Left ventricle myocardium inferior (tissue), 1 donor: ENCODE data around the gene CDH20. TPM values are rescaled to one million over a fixed set of nuclear protein-coding genes. Genes with fewer than 3 reads are reported as not detected.

Experiments used
- DNase-seq: peaks from one replicate; pipeline ENCODE4 v3.0.0-alpha.2; 2020
- H3K27ac ChIP-seq: fragments of 200-600 bp; replicated peaks from 2 replicates; pipeline ENCODE4 v1.8.0; 2021
- H3K27me3 ChIP-seq: fragments of 200-600 bp; 2 replicates; pipeline ENCODE4 v1.8.0; 2021; ENCODE audit warnings: low read depth
- H3K36me3 ChIP-seq: fragments of 200-600 bp; 2 replicates; pipeline ENCODE4 v1.8.0; 2021
- H3K4me1 ChIP-seq: fragments of 200-600 bp; 2 replicates; pipeline ENCODE4 v1.8.0; 2021
- H3K4me3 ChIP-seq: fragments of 200-600 bp; 2 replicates; pipeline ENCODE4 v1.8.0; 2021; ENCODE audit warnings: mild to moderate bottlenecking, moderate library complexity
- H3K9me3 ChIP-seq: fragments of 200-600 bp; replicated peaks from 2 replicates; pipeline ENCODE4 v1.8.0; 2021
- CTCF ChIP-seq: fragments of 200-600 bp; IDR thresholded peaks from 2 replicates; pipeline ENCODE4 v1.8.0; 2021; ENCODE audit warnings: antibody characterized with exemption, mild to moderate bottlenecking, borderline replicate concordance
- intact Hi-C: fragments of 100-400 bp; cut with micrococcal nuclease; formaldehyde crosslinking; loops from one replicate; pipeline ENCODE4 v1.11.0; 2022
- total RNA-seq: library from RNA; stranded (reverse); fragmentation: NEBNext Ultra II Directional; extraction: Animal tissue kit (Norgen Biotek cat#: 25700); gene quantifications from one replicate; pipeline ENCODE4 v1.2.1, GENCODE V29; 2021
- donor health status: DM: no; HTN: yes; CAD: no; lungs with severe emphysema.

CDH20 gene
- total RNA-seq, 1 donor from 2014 or later, result not detected

- Histone ChIP-seq H3K9me3 (no peaks in the 10 kb centered on the region), H3K36me3 (no peaks in the 10 kb centered on the region), H3K27me3 (no peaks in the 10 kb centered on the region), H3K27ac (no peak overlapping the region), H3K4me3 (no peak overlapping the region), H3K4me1 (no peaks in the 10 kb centered on the region)
- DNase-seq, result no peak
- no peak for TF ChIP-seq CTCF
- intact Hi-C loops, result no loop called here
Measured at GRCh38 chr18:61400016-61400635, 66.9 kb downstream of the CDH20 start.

GRCh38 chr18:61400716-61401115, 67.5 kb downstream of the CDH20 start:
- Histone ChIP-seq H3K4me1 (no peaks in the 10 kb centered on the region), H3K27me3 (no peaks in the 10 kb centered on the region), H3K9me3 (no peaks in the 10 kb centered on the region), H3K27ac (no peak overlapping the region), H3K36me3 (no peaks in the 10 kb centered on the region), H3K4me3 (no peak overlapping the region)
- TF ChIP-seq CTCF, result no peak
- DNase-seq, result no peak
- intact Hi-C loops, result no loop called here

- no peaks in the 10 kb centered on the region for H3K9me3 ChIP-seq
- no peaks in the 10 kb centered on the region for H3K4me1 ChIP-seq
- no peaks in the 10 kb centered on the region for H3K36me3 ChIP-seq
- H3K27me3 ChIP-seq, result no peaks in the 10 kb centered on the region
- DNase-seq, result no peak
- intact Hi-C loops, result no loop called here
- H3K4me3 ChIP-seq, result no peak overlapping the region
- no peak for TF ChIP-seq CTCF
- H3K27ac ChIP-seq, result no peak overlapping the region
Measured at GRCh38 chr18:61402726-61403125, 69.5 kb downstream of the CDH20 start.

- DNase-seq, result no peak
- H3K27me3 ChIP-seq, result no peaks in the 10 kb centered on the region
- H3K4me3 ChIP-seq, result no peak overlapping the region
- no peaks in the 10 kb centered on the region for H3K9me3 ChIP-seq
- no peaks in the 10 kb centered on the region for H3K4me1 ChIP-seq
- intact Hi-C loops, result no loop called here
- TF ChIP-seq CTCF, result no peak
- H3K27ac ChIP-seq, result no peak overlapping the region
- no peaks in the 10 kb centered on the region for H3K36me3 ChIP-seq
Measured at GRCh38 chr18:61413396-61413795, 80.2 kb downstream of the CDH20 start.

- intact Hi-C loops, result no loop called here
- H3K4me3 ChIP-seq, result no peak overlapping the region
- no peaks in the 10 kb centered on the region for H3K36me3 ChIP-seq
- TF ChIP-seq CTCF, result no peak
- no peaks in the 10 kb centered on the region for H3K27me3 ChIP-seq
- no peaks in the 10 kb centered on the region for H3K9me3 ChIP-seq
- H3K27ac ChIP-seq, result no peak overlapping the region
- H3K4me1 ChIP-seq, result no peaks in the 10 kb centered on the region
- DNase-seq, result no peak
Measured at GRCh38 chr18:61414086-61414485, 80.9 kb downstream of the CDH20 start.
